Measurements from ENCODE around the gene BMPR1B.

- TF ChIP-seq CTCF (conservative IDR thresholded peaks at IDR 0.05 in 1 of 2, IDR thresholded peaks at IDR 0.05 in 1 of 2; ENCODE audit: extremely low read depth in 1 of 2, insufficient read depth in 1 of 2, low read depth in 1 of 2, low read length in 2 of 2) (no peak), EZH2 (IDR thresholded peaks at IDR 0.05; ENCODE audit: borderline replicate concordance, low read length) (no peak)
Observed at GRCh38 chr4:94882756-94883155, 125.0 kb downstream of the BMPR1B start.

Measured in mammary epithelial cell (primary cell).